K562 (cell line): ENCODE results near the gene LEPR. TPM values are rescaled to one million over a fixed set of nuclear protein-coding genes. Genes with fewer than 3 reads are reported as not detected.

ENCODE experiments used
- CEBPG ChIP-seq, 3 experiments: fragments of 200-800 bp in 1 of 3; sonication (Bioruptor generic) in 1 of 3; sonication (generic) in 1 of 3; formaldehyde crosslinking in 1 of 3; IDR thresholded peaks in 2 of 3; conservative IDR thresholded peaks in 1 of 3; 2 replicates each; pipeline versions ENCODE4 v1.6.1 to v1.8.0; 2016 to 2022; ENCODE audit warnings: missing compliant biosample characterization in 2 of 3, missing genetic modification characterization in 2 of 3, mild to moderate bottlenecking in 1 of 3, missing genetic modification reagents in 1 of 3
- E2F8 ChIP-seq: fragments of 450-650 bp; IDR thresholded peaks from 2 replicates; pipeline ENCODE4 v1.7.1; 2018; ENCODE audit warnings: mild to moderate bottlenecking, low read depth; ENCODE audit not compliant: partially characterized antibody
- ETV1 ChIP-seq: fragments of 450-650 bp; conservative IDR thresholded peaks from 2 replicates; pipeline ENCODE4 v1.6.1; 2016; ENCODE audit warnings: missing genetic modification characterization, control low read depth, low read depth, missing compliant biosample characterization
- FOXA3 ChIP-seq, 2 experiments: fragments of 450-650 bp in 1 of 2; sonication (generic) in 1 of 2; formaldehyde crosslinking; IDR thresholded peaks in 1 of 2; conservative IDR thresholded peaks in 1 of 2; 2 replicates each; pipeline versions ENCODE4 v1.4.0 to v1.8.0; 2020 to 2022; ENCODE audit warnings: mild to moderate bottlenecking in 2 of 2, missing genetic modification reagents in 1 of 2
- FOXJ2 ChIP-seq: fragments of 200-800 bp; sonication (Bioruptor generic); IDR thresholded peaks from 2 replicates; pipeline ENCODE4 v1.6.1; 2016; ENCODE audit warnings: missing genetic modification characterization, missing compliant biosample characterization
- GATAD2A ChIP-seq: fragments of 450-650 bp; IDR thresholded peaks from 2 replicates; pipeline ENCODE4 v1.6.1; 2017
- HEY1 ChIP-seq: fragments of 250-450 bp; sonication (Bioruptor Pico); IDR thresholded peaks from 2 replicates; pipeline ENCODE4 v1.5.0; 2020; ENCODE audit warnings: mild to moderate bottlenecking, moderate library complexity, borderline replicate concordance
- MAFF ChIP-seq: IDR thresholded peaks from 2 replicates; pipeline ENCODE4 v1.6.1; 2012; ENCODE audit warnings: low read length, improper control_type of control experiment
- NEUROD1 ChIP-seq: fragments of 150-350 bp; IDR thresholded peaks from 2 replicates; pipeline ENCODE4 v1.6.1; 2014; ENCODE audit warnings: borderline replicate concordance, low read length, low read depth; ENCODE audit not compliant: partially characterized antibody
- NFATC3 ChIP-seq: fragments of 450-650 bp; IDR thresholded peaks from 2 replicates; pipeline ENCODE4 v1.6.1; 2017; ENCODE audit warnings: mild to moderate bottlenecking
- SOX6 ChIP-seq: fragments of 450-650 bp; IDR thresholded peaks from 2 replicates; pipeline ENCODE4 v1.6.1; 2014; ENCODE audit warnings: mild to moderate bottlenecking
- ZNF12 ChIP-seq: sonication (generic); formaldehyde crosslinking; IDR thresholded peaks from 2 replicates; pipeline ENCODE4 v1.4.0; 2020; ENCODE audit warnings: mild to moderate bottlenecking, missing genetic modification reagents
- ZNF253 ChIP-seq: fragments of 250-450 bp; sonication (Bioruptor Pico); conservative IDR thresholded peaks from 2 replicates; pipeline ENCODE4 v1.6.1; 2021; ENCODE audit warnings: mild to moderate bottlenecking
- ZNF398 ChIP-seq: fragments of 250-450 bp; sonication (Bioruptor Pico); IDR thresholded peaks from 2 replicates; pipeline ENCODE4 v1.8.0; 2021; ENCODE audit warnings: moderate library complexity, mild to moderate bottlenecking, inconsistent platforms
- ZNF436 ChIP-seq: fragments of 250-450, 450-650 bp; sonication (Bioruptor Pico); formaldehyde crosslinking; IDR thresholded peaks from 2 replicates; pipeline ENCODE4 v1.7.0; 2020; ENCODE audit warnings: mild to moderate bottlenecking
- polyA plus RNA-seq, 8 experiments: library from polyadenylated mRNA; depleted of rRNA in 4 of 8; stranded (reverse) in 5 of 8; unstranded in 3 of 8; fragments of >200 nt; fragmentation: Nextera tagmentation in 2 of 8; fragmentation: Illumina TruSeq in 1 of 8; extraction: Ambion mirVana in 2 of 8; extraction: Trizol in 1 of 8; gene quantifications; 2 replicates each; pipeline versions ENCODE4 v1.2.1 to v1.2.3, GENCODE V29; 2011 to 2014; ENCODE audit warnings: inconsistent platforms in 1 of 8, missing spikeins in 1 of 8
- total RNA-seq, 7 experiments: library from RNA; depleted of rRNA in 6 of 7; stranded (reverse); fragments of >200 nt in 6 of 7; fragmentation: Illumina TruSeq in 2 of 7; extraction: Trizol in 2 of 7; gene quantifications; 2 replicates each; pipeline versions ENCODE4 v1.2.1 to v1.2.3, GENCODE V29; 2011 to 2021; ENCODE audit warnings: low replicate concordance in 1 of 7
- TF ChIP-seq, protein P1 (sequence below): sonication (generic); formaldehyde crosslinking; IDR thresholded peaks from 2 replicates; pipeline ENCODE4 v1.8.1; 2023; ENCODE audit warnings: mild to moderate bottlenecking, missing genetic modification reagents, moderate library complexity
- TF ChIP-seq, protein P2 (sequence below): IDR thresholded peaks from 2 replicates; pipeline ENCODE4 v1.6.1; 2012; ENCODE audit warnings: low read depth, low read length, improper control_type of control experiment, borderline replicate concordance

LEPR gene
- total and polyA plus RNA-seq, 9 of the 15 experiments (the other 6 are each of a cell fraction or from before 2014, with no cell fraction given) = 12.2 to 111 (median 43.1) TPM

DNA sequence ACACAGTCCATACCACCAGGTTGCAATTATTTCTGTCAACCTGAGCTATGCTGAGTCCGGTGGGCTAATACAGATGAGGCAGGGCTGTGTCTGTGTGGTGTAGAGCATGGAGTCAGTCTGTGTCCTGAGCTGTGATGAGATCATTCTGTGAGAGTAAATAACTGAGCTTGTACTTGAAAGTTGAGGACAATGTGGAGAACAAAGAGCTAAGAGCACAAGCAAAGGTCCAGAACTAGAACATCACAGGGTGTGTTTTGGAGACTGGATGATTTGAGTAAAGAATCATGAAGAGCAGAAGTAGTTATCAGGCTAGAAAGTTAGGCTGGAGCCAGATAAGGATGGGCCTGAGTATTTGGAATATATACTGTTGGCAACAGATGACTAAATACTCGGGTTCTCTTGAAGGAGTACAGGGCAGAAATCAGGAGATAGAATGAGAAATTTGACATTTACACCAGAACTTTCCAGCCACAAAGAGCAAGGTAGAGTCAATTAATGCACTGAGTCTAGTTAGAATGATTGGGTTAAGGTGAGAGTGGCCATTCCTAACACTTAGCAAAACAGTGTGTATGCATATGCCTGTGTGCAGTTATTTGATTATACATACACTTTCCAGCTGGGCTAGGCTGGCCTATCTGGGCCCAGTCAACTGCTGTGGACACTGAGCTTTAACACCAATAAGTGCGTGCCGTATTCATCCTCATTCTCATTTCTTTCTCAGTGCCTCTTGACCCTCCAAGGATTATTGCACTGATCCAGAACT lies 48.8 kb downstream of the LEPR start (continued):
- no peak for TF ChIP-seq E2F8
- TF ChIP-seq ZNF398 (CRISPR knock-in tag) = no peak
- no peak for TF ChIP-seq ETV1
- no peak for TF ChIP-seq NFATC3
- no peak for TF ChIP-seq ZNF253
- no peak for TF ChIP-seq ZNF12 (CRISPR knock-in tag)
- TF ChIP-seq, protein P1, sequence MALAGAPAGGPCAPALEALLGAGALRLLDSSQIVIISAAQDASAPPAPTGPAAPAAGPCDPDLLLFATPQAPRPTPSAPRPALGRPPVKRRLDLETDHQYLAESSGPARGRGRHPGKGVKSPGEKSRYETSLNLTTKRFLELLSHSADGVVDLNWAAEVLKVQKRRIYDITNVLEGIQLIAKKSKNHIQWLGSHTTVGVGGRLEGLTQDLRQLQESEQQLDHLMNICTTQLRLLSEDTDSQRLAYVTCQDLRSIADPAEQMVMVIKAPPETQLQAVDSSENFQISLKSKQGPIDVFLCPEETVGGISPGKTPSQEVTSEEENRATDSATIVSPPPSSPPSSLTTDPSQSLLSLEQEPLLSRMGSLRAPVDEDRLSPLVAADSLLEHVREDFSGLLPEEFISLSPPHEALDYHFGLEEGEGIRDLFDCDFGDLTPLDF (CRISPR knock-in tag) = no peak
- TF ChIP-seq ZNF436 = no peak
- TF ChIP-seq FOXA3 (CRISPR knock-in tag; conservative IDR thresholded peaks at IDR 0.05 in 1 of 2, IDR thresholded peaks at IDR 0.05 in 1 of 2) = 0 out of 4 replicates have a peak, but pooled peaks of 1 of the 2 experiments have one; percentile 11
- no peak for TF ChIP-seq NEUROD1
- peak; percentile 50; the same call in 1 of the 2 replicates for TF ChIP-seq FOXJ2 (tag)
- no peak for TF ChIP-seq GATAD2A
- TF ChIP-seq SOX6 = peak; percentile 67; the same call in 1 of the 2 replicates
- no peak for TF ChIP-seq MAFF
- TF ChIP-seq, protein P2, sequence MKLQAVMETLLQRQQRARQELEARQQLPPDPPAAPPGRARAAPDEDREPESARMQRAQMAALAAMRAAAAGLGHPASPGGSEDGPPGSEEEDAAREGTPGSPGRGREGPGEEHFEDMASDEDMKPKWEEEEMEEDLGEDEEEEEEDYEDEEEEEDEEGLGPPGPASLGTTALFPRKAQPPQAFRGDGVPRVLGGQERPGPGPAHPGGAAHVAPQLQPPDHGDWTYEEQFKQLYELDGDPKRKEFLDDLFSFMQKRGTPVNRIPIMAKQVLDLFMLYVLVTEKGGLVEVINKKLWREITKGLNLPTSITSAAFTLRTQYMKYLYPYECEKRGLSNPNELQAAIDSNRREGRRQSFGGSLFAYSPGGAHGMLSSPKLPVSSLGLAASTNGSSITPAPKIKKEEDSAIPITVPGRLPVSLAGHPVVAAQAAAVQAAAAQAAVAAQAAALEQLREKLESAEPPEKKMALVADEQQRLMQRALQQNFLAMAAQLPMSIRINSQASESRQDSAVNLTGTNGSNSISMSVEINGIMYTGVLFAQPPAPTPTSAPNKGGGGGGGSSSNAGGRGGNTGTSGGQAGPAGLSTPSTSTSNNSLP = 0 out of 2 replicates have a peak, but pooled peaks have one; percentile 43
- no peak for TF ChIP-seq HEY1 (CRISPR knock-in tag)
- no peak for TF ChIP-seq CEBPG (CRISPR knock-in tag; IDR thresholded peaks at IDR 0.05)
- TF ChIP-seq CEBPG (tag; conservative IDR thresholded peaks at IDR 0.05 in 1 of 2, IDR thresholded peaks at IDR 0.05 in 1 of 2) = no peak
